A204.1 (cell line): ENCODE measurements around the gene LGI1.
"Not testable (repeated sequence)": the region's sequence is repeated elsewhere in the genome, so short reads cannot be mapped to it uniquely, and the experiment has no call there.

Source experiments
- FAIRE-seq: peaks from 2 replicates; lab custom pipeline; 2012; peaks lifted over from hg19 to GRCh38; lab: Jason Lieb, UNC

Gene LGI1

GRCh38 chr10:93807371-93807770, 49.6 kb downstream of the LGI1 start:
- no peak for FAIRE-seq

DNA sequence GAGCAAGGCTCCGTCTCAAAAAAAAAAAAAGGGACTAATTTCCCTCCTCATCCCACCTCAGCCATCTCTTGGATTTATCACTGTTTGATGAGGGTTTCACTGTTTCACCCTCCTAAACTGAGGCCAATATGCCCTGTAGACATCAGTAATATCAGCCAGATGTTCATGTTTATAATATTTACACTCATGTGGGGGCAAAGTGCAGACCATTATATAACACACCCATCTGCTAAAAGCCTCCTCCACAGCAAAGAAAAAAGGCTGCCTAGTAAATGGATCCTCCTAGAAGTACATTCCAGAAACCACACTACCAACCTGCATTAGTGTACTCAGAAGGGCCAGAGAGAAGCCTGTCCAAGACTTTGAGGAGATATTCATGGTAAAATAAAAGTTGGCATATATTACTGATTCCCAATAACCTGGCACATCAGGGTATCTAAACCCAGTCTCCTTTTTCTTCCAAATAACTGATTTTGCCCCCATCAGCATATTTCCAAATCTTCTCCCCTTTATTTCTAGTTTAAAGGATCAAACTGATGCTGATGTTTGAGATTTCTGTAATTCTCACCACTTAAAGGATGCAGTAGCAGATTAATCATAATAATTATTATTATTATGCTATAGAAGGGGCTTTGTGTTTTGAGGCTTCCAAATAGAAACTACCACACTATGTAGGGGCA, 55.1 kb downstream of the LGI1 start:
- no peak for FAIRE-seq

DNA sequence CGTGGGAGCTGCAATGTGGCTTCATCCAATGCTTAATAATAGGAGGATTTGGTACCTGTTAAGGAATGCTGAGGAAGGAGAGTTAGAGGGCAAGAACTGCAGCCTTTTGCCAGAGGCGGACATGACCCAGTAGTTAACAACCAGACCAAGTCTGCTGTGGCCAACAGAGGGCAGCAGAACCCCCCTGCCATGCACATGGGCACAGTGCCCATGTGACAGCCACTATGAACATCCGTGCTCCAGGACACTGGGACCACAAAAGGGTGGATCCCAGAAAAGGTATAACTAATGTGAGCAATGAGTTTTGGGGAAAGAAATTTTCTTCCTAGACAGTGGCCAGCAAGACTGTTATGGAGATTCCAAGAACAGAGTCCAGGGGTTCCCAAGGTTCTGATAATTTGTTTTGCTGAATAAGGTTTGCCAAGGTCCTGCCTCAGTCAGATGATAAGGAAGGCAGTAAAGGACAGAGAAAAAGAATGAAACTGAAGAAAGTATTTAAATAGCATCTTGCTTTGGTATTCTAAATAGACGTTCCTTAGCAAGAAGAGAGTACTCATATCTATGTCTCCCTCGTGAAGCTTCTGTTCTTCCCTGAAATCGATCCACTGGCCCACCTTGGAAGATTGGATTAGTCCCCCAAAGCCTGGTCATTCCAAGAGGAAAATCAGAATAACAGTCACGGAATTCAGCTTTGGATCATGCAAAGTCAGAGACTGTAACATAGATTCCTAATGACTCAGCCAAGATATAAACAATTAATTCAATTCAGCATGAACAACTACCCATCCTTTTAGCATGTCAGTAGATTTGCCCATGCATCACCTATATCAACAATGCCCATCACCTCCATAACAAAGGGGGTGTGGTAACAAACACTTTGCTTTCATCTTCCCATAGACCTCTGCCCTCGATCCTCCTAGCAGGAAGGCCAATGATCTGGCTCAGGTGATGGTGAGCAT, 56.0 kb downstream of the LGI1 start:
- no peak for FAIRE-seq

DNA sequence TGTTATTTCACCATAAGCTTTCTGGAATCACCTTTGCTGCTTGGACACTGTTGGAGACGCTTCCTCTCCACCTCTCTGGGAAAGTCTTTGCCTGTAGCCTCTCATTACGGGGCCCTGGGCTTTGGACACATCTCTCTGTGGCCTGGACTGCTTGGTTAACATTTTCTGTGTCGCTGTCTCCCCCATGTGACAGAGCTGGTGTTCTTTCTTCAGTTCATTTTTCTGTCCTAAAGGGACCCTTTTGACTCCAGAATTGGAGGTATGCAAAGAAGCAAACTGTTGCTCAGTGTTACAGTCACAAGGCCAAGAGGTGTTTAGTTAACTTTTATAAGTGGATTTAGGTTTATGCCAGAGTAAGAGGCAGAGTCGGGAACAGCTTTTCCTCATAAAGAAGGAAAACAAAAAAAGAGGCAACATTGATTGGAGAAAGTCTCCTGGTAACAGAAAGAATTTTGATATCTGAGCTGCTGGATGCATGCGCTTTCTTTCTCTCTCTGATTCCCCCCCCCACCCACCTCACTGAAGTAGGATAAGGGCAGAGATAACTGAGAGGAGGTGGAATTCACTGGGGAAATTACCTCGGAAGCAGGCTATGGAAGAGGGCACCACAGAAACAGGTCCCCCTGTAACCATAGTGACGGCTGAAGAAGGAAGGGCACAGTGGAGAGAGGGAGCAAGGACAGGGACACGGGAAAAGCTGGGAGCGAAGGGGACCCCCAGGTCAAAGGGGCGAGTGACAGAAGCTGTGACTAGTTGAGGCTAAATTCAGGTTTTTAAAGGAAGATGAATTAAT, 57.8 kb downstream of the LGI1 start:
- FAIRE-seq = no peak

DNA sequence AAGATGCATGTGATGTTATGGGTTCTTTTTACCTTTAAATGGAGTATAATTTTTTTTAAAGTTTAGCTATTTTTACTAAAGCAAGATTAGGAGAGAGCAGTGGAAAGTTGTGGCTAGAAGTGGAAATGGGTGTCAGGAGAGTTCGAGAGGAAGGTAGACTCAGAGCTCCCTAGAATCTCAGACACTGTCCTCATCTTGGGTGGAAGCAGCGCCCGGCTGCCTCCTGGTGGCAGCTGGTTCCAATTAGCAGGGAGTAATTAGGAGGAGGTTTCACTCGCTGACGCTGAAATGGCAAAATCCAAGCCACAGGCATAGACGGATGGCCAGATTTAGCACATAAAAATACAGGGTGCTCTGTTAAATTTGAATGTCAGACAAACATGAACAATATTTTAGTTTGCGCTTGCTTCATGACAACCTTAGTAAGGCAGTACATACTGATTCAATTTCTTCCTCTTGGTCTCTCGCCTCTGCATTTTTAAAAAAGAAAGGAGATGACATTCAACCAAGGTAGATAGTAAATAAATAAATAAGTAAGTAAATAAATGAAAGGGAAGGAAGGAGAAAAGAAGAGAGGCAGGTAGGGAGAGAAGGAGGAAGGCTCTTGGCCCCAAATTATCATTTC, 58.5 kb downstream of the LGI1 start:
- FAIRE-seq = no peak

DNA sequence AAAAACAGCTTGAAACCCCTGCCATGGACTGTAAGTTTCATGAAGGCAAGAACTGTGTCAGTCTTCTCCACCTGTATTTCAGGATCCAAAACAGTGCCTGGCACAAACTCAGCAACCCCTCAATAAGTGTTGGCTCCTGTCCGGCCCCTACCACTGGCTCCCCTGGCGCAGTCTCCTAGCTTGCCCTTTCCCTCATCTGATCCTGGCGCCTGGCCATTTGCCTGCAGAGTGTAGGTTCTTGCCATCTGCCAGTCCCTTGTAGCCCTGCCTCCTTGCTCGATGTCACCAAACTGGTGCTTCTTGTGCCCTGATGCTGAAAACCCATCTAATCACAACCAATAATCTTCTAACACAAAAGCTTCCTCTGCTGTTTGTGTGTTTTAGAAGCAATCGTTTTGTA, 60.4 kb downstream of the LGI1 start:
- no peak for FAIRE-seq

DNA sequence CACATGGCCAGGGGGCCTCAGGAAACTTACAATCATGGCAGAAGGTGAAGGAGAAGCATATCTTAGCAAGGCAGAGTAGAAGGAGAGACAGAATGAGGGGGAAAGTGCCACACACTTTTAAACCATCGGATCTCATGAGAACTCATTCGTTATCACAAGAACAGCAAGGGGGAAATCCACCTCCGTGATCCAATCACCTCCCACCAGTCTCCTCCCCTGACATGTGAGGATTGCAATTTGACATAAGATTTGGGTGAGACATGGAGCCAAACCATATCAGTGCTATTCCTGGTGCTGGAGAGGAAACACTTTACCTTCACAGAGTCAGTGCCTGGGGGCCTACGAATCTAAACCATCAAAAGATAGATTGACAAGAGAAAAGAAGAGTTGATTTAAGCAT, 61.8 kb downstream of the LGI1 start:
- no peak for FAIRE-seq

DNA sequence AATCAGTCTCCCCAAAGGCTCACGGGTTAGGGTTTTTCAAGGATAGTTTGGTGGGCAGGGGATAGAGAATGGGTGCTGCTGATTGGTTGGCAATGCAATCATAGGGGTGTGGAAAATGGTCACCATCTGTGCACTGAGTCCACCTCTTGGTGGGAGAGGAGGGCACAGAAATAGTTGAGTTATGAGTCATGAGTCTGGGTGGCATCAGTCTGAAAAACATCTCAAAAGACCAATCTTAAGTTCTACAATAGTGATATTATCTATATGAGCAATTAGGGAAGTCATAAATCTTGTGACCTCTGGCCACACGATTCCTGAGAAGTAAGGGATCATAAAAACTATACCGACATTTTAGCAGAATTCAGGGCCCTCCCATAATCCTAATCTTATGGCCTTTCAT, 62.7 kb downstream of the LGI1 start:
- no peak for FAIRE-seq

- FAIRE-seq = peak; percentile 94
Measured at GRCh38 chr10:93821051-93821772, 63.5 kb downstream of the LGI1 start.

GRCh38 chr10:93826355-93826754, 68.6 kb downstream of the LGI1 start:
- FAIRE-seq = no peak

DNA sequence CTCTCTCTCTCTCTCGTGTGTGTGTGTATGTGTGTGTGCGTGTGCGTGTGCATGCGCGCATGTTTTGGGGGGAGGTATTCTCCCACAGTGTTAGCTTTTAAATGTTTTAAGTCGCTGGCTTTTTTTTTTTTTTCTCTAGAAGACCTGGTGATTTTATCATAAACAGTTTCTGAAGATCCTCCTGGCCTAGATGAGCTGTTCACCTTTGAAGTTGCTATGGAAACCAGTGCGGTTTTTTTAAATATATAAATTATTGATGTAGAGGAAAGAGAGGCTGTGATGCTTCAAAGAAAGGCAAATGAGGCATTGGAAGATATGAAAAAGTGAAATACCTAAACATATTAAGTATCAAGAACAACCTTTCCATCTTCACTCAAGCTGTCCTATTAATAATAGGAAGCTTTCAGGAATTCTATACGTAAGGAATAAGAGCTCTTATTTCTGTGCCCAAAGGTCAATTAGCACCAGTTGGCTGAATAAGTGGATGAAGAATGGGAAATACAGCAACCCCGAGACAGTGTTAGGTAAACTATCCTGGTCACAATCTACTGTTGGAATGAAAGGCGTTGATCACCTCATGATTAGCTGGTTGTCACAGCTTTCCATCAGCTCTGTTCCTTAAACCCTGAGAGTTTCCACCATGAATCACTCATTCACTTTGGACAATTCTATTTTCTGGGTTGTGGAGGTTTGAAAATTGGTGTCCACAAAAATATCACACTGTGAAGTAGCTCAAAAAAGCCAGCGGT, 69.5 kb downstream of the LGI1 start:
- FAIRE-seq = no peak

DNA sequence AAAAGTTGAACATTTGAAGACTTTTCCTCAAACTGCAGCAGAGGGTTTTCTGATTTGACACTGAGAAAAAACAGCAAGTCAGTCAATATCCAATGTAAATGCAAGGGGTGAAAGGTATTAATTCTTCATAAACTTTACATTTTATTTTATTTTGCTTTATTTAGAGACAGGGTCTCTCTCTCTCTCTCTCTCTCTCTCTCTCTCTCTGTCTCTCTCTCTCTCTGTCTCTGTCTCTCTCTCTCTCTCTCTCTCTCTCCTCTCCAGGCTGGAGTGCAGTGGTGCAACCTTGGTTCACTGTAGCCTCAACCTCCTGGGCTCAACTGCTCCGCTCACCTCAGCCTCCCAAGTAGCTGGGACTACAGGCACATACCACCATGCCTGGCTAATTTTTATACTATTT, 73.3 kb downstream of the LGI1 start:
- not testable (repeated sequence) for FAIRE-seq

DNA sequence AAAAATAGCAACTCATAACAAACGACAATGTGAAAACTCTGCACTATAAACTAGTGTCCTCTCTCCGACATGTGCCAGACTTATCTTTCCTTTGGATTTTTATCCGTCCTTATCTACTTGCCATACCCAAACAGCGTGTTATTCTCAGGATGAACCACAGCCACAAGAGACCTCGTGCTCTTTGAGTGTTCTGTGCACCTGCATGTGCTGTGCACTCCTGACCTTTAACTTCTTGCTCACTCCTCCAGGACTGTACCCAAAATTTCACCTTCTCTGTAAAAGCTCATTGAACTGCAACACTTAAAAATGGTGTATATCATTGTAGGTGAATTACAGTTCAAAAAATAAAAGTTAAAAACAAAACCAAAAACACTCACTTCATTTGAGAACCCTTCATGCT, 78.0 kb downstream of the LGI1 start:
- FAIRE-seq = no peak

- FAIRE-seq = no peak
Measured at GRCh38 chr10:93837822-93838221, 80.1 kb downstream of the LGI1 start.

GRCh38 chr10:93838278-93838677, 80.5 kb downstream of the LGI1 start:
- FAIRE-seq = no peak

DNA sequence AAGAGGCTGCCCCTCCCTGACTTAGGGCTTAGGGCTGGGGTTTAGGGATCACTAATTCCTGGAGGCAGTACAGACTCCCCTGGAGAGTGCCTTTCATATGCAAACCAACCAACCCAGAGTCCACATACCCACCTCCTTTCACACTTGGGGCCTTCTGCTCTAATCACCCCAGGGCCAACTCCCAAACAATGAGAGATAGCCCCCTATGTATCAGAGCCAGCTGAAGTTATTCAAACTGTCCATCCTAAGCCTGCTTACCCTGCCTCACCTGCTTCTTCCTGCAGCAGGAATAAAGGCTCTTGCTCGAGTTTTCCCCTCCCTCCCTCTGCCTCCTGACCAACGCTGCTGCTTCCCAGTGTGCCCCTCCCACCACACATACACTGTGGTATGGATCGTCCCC, 84.2 kb downstream of the LGI1 start:
- no peak for FAIRE-seq

DNA sequence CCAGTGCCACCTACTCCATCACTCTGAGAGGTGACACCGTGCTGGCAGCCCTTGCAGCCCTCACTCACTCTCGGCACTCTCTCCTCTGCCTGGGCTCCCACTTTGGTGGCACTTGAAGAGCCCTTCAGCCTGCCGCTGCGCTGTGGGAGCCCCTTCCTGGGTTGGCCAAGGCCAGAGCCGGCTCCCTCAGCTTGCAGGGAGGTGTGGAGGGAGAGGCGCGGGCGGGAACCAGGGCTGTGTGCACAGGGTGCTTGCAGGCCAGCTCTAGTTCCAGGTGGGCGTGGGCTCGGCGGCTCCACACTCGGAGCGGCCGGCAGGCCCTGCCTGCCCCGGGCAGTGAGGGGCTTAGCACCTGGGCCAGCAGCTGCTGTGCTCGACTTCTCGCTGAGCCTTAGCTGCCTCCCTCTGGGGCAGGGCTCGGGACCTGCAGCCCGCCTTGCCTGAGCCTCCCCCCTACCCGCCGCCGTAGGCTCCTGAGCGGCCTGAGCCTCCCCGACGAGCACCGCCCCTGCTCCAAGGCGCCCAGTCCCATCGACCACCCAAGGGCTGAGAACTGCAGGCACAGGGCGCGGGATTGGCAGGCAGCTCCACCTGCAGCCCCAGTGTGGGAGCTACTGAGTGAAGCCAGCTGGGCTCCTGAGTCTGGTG, 87.4 kb downstream of the LGI1 start:
- FAIRE-seq = no peak
